H1 (cell line): ENCODE data around the gene CTDSP1. TPM values are rescaled to one million over a fixed set of nuclear protein-coding genes. Genes with fewer than 3 reads are reported as not detected.

Source experiments
- CTCF ChIA-PET: fragments of 300-600 bp; sonication (Branson Sonifier 250); formaldehyde crosslinking; loops from one replicate; lab custom pipeline; 2021; ENCODE audit not compliant: partially characterized antibody; lab: Charles Lee
- POLR2A ChIA-PET: fragments of 300-600 bp; sonication (Branson Sonifier 250); formaldehyde crosslinking; loops from one replicate; lab custom pipeline; 2021; ENCODE audit warnings: inconsistent platforms; ENCODE audit not compliant: partially characterized antibody; lab: Charles Lee
- DNase-seq, 2 experiments: peaks; one replicate each; pipeline versions ENCODE4 v3.0.0 to v3.0.0-alpha.2; 2010 to 2022; ENCODE audit warnings: low spot score in 2 of 2, low read depth in 1 of 2, mixed read lengths in 1 of 2
- FAIRE-seq: peaks from 2 replicates; lab custom pipeline; 2011; peaks lifted over from hg19 to GRCh38; lab: Jason Lieb, UNC
- H2AFZ ChIP-seq: 2 replicates; pipeline ENCODE4 v1.8.1; 2012; ENCODE audit warnings: low read length, inconsistent platforms
- H2AK5ac ChIP-seq: 2 replicates; pipeline ENCODE4 v1.6.1; 2013; ENCODE audit warnings: low read depth, low read length
- H2BK120ac ChIP-seq: replicated peaks from 2 replicates; pipeline ENCODE3; 2013; ENCODE audit warnings: low read depth, low read length, inconsistent platforms
- H2BK12ac ChIP-seq: 2 replicates; pipeline ENCODE4 v1.6.1; 2013; ENCODE audit warnings: low read depth, low read length
- H2BK15ac ChIP-seq: 2 replicates; pipeline ENCODE4 v1.6.1; 2013; ENCODE audit warnings: low read length
- H2BK20ac ChIP-seq: 2 replicates; pipeline ENCODE4 v1.6.1; 2013; ENCODE audit warnings: low read length
- H2BK5ac ChIP-seq: 2 replicates; pipeline ENCODE4 v1.6.1; 2013; ENCODE audit warnings: low read depth, low read length
- H3K14ac ChIP-seq: 2 replicates; pipeline ENCODE4 v1.6.1; 2013; ENCODE audit warnings: inconsistent platforms; ENCODE audit not compliant: insufficient read length
- H3K18ac ChIP-seq: 2 replicates; pipeline ENCODE4 v1.6.1; 2013; ENCODE audit warnings: low read length; ENCODE audit errors: extremely low read depth
- H3K23ac ChIP-seq: 2 replicates; pipeline ENCODE4 v1.6.1; 2013; ENCODE audit warnings: inconsistent platforms; ENCODE audit not compliant: insufficient read length
- H3K23me2 ChIP-seq: 2 replicates; pipeline ENCODE4 v1.6.1; 2013; ENCODE audit warnings: low read depth, low read length
- H3K27ac ChIP-seq: 2 replicates; pipeline ENCODE4 v1.6.1; 2011; ENCODE audit warnings: low read depth, low read length, inconsistent platforms
- H3K27me3 ChIP-seq, 4 experiments: replicated peaks in 1 of 4; 1 replicate in 1 of 4; 2 replicates in 3 of 4; pipeline versions ENCODE4 v1.6.1 to v1.8.1; 2011 to 2013; ENCODE audit warnings: low read length in 3 of 4, mild to moderate bottlenecking in 3 of 4, inconsistent platforms in 2 of 4, mixed read lengths in 2 of 4, moderate library complexity in 1 of 4; ENCODE audit not compliant: control insufficient read depth in 3 of 4, insufficient read depth in 3 of 4; ENCODE audit errors: extremely low read depth in 1 of 4
- H3K36me3 ChIP-seq, 4 experiments: 2 replicates each; pipeline versions ENCODE4 v1.6.1 to v1.8.1; 2011 to 2013; ENCODE audit warnings: mild to moderate bottlenecking in 4 of 4, low read length in 3 of 4, moderate library complexity in 2 of 4, control low read depth in 1 of 4, inconsistent platforms in 1 of 4; ENCODE audit not compliant: insufficient read depth in 4 of 4, control insufficient read depth in 2 of 4
- H3K4ac ChIP-seq: replicated peaks from 2 replicates; pipeline ENCODE3; 2013; ENCODE audit warnings: low read length, low read depth, mixed read lengths, inconsistent platforms; ENCODE audit not compliant: insufficient read length
- H3K4me1 ChIP-seq, 4 experiments: replicated peaks in 1 of 4; 1 replicate in 1 of 4; 2 replicates in 3 of 4; pipeline versions ENCODE4 v1.6.1 to v1.8.1; 2011 to 2013; ENCODE audit warnings: low read length in 3 of 4, inconsistent platforms in 2 of 4, mixed read lengths in 1 of 4; ENCODE audit not compliant: insufficient read depth in 4 of 4, control insufficient read depth in 3 of 4
- H3K4me2 ChIP-seq, 2 experiments: 2 replicates each; pipeline versions ENCODE4 v1.6.1 to v1.8.1; 2011 to 2013; ENCODE audit warnings: low read depth in 2 of 2, low read length in 2 of 2, control low read depth in 1 of 2, inconsistent platforms in 1 of 2, mild to moderate bottlenecking in 1 of 2; ENCODE audit not compliant: insufficient read depth in 1 of 2
- H3K4me3 ChIP-seq, 4 experiments: fragments of 200-600, 300-600 bp in 1 of 4; sonication (generic), shearing (Covaris generic), sonication (Bioruptor Twin) in 1 of 4; 2 replicates each; pipeline versions ENCODE4 v1.5.1 to v1.8.1; 2011 to 2016; ENCODE audit warnings: low read length in 4 of 4, low read depth in 3 of 4, control low read depth in 2 of 4, inconsistent platforms in 2 of 4, mild to moderate bottlenecking in 2 of 4, mixed read lengths in 1 of 4, moderate library complexity in 1 of 4; ENCODE audit not compliant: insufficient read depth in 2 of 4; ENCODE audit errors: extremely low read depth in 1 of 4
- H3K56ac ChIP-seq: replicated peaks from 2 replicates; pipeline ENCODE3; 2013; ENCODE audit warnings: low read depth, mild to moderate bottlenecking, mixed read lengths, low read length, inconsistent platforms; ENCODE audit not compliant: insufficient read length
- H3K79me1 ChIP-seq: 2 replicates; pipeline ENCODE4 v1.6.1; 2013; ENCODE audit warnings: low read depth, low read length, control low read depth
- H3K79me2 ChIP-seq, 2 experiments: 2 replicates each; pipeline versions ENCODE4 v1.6.1 to v1.8.1; 2012 to 2013; ENCODE audit warnings: low read length in 2 of 2, mild to moderate bottlenecking in 2 of 2, inconsistent platforms in 1 of 2; ENCODE audit not compliant: insufficient read depth in 2 of 2, control insufficient read depth in 1 of 2
- H3K9ac ChIP-seq, 4 experiments: replicated peaks in 1 of 4; 1 replicate in 1 of 4; 2 replicates in 3 of 4; pipeline versions ENCODE4 v1.6.1 to v1.8.1; 2011 to 2013; ENCODE audit warnings: low read depth in 3 of 4, low read length in 3 of 4, control low read depth in 2 of 4, mild to moderate bottlenecking in 2 of 4, moderate library complexity in 2 of 4, inconsistent platforms in 1 of 4; ENCODE audit errors: extremely low read depth in 1 of 4
- H3K9me3 ChIP-seq, 2 experiments: 2 replicates each; pipeline versions ENCODE4 v1.6.1 to v1.8.1; 2012 to 2013; ENCODE audit warnings: mild to moderate bottlenecking in 2 of 2, moderate library complexity in 2 of 2, control low read depth in 1 of 2, inconsistent platforms in 1 of 2, low read depth in 1 of 2, low read length in 1 of 2, mixed read lengths in 1 of 2; ENCODE audit not compliant: insufficient read depth in 2 of 2
- H4K20me1 ChIP-seq, 2 experiments: replicated peaks in 1 of 2; 2 replicates each; pipeline versions ENCODE3 to v1.8.1; 2011 to 2013; ENCODE audit warnings: inconsistent platforms in 2 of 2, low read length in 2 of 2, mild to moderate bottlenecking in 1 of 2; ENCODE audit not compliant: insufficient read depth in 2 of 2, control insufficient read depth in 1 of 2
- H4K5ac ChIP-seq: 2 replicates; pipeline ENCODE4 v1.6.1; 2013; ENCODE audit warnings: low read length, low read depth, mixed read lengths, inconsistent platforms; ENCODE audit not compliant: insufficient read length
- H4K8ac ChIP-seq: 2 replicates; pipeline ENCODE4 v1.8.0; 2013; ENCODE audit warnings: mild to moderate bottlenecking, moderate library complexity, low read length, inconsistent platforms; ENCODE audit not compliant: insufficient read depth; ENCODE audit errors: extremely low read depth
- H4K91ac ChIP-seq: replicated peaks from 2 replicates; pipeline ENCODE3; 2013; ENCODE audit warnings: low read length, mixed read lengths, inconsistent platforms; ENCODE audit not compliant: insufficient read length
- EGR1 ChIP-seq: IDR thresholded peaks from 2 replicates; pipeline ENCODE4 v1.6.1; 2011; ENCODE audit warnings: low read depth, low read length, borderline replicate concordance
- HDAC2 ChIP-seq, 2 experiments: fragments of 300-600 bp in 1 of 2; sonication (generic) in 1 of 2; IDR thresholded peaks; 2 replicates each; pipeline ENCODE4 v1.6.1; 2011 to 2012; ENCODE audit warnings: low read depth in 2 of 2, low read length in 2 of 2, mild to moderate bottlenecking in 2 of 2, moderate library complexity in 2 of 2, borderline replicate concordance in 1 of 2, inconsistent platforms in 1 of 2
- KDM1A ChIP-seq: fragments of 200-600, 300-600 bp; sonication (generic); IDR thresholded peaks from 2 replicates; pipeline ENCODE4 v1.7.1; 2016; ENCODE audit warnings: mild to moderate bottlenecking, low read length, borderline replicate concordance
- WGBS, 2 experiments: shearing (Covaris generic) in 1 of 2; methylation state at CpG; one replicate each; pipeline versions ENCODE4 v1.1.6 to v1.1.7; 2013 to 2015; ENCODE audit warnings: low lambda C conversion rate in 2 of 2, mixed read lengths in 2 of 2, inconsistent platforms in 1 of 2, low coverage in 1 of 2, missing lambda C conversion rate in 1 of 2; ENCODE audit not compliant: insufficient replicate concordance in 2 of 2, insufficient coverage in 1 of 2, insufficient read length in 1 of 2; ENCODE audit errors: extremely low coverage in 1 of 2, missing lambda C conversion rate in 1 of 2; 5-methylcytosine and 5-hydroxymethylcytosine counted together
- polyA plus RNA-seq, 7 experiments: library from polyadenylated mRNA; depleted of rRNA in 3 of 7; stranded (reverse) in 5 of 7; unstranded in 2 of 7; fragments of >200 nt in 5 of 7; fragments of 200-250 nt in 2 of 7; gene quantifications; 1 replicate in 5 of 7; 2 replicates in 1 of 7; 4 replicates in 1 of 7; pipeline versions ENCODE4 v1.2.1 to v1.2.3, GENCODE V29; 2011 to 2013; ENCODE audit warnings: missing spikeins in 2 of 7, mixed read lengths in 2 of 7
- total RNA-seq: library from RNA; stranded (reverse); fragmentation: NEBNext Ultra II Directional; extraction: Animal tissue kit (Norgen Biotek cat#: 25700); gene quantifications from 2 replicates; pipeline ENCODE4 v1.2.1, GENCODE V29; 2021

Gene CTDSP1
- total and polyA plus RNA-seq, 2 of the 8 experiments (the other 6 are each of a cell fraction or from before 2014, with no cell fraction given) = 20.3 to 35.2 TPM

GRCh38 chr2:218368150-218368528 is 31.5 kb upstream of the CTDSP1 start:
- Histone ChIP-seq H3K79me1 (no peaks in the 10 kb centered on the region), H3K4ac (peak overlapping the region; percentile 14), H3K36me3 (no peaks in the 10 kb centered on the region), H3K4me3 (peak overlapping the region; percentile 49 to 71 (median 56); a peak in 7 of 8 replicates), H4K5ac (peak overlapping the region; percentile 15), H3K27ac (no peak overlapping the region), H2BK12ac (no peak overlapping the region), H3K23ac (no peak overlapping the region), H4K91ac (peak overlapping the region; percentile 65), H3K23me2 (peaks cover 7% of the 10 kb centered on the region; the same call in 1 of the 2 replicates), H4K20me1 (no peaks in the 10 kb centered on the region), H2AFZ (no peak overlapping the region; the same call in 1 of the 2 replicates), H2BK20ac (no peak overlapping the region), H3K14ac (peak overlapping the region; percentile 45), H3K9ac (no peak overlapping the region; a peak in 1 of 7 replicates), H2BK15ac (no peak overlapping the region; the same call in 1 of the 2 replicates), H3K4me2 (peak overlapping the region; percentile 68 to 79), H3K18ac (no peak overlapping the region), H4K8ac (no peak overlapping the region), H3K56ac (no peak overlapping the region), H2BK5ac (no peak overlapping the region), H2BK120ac (no peak overlapping the region), H3K4me1 (peaks cover 0 to 3% (median 0%) of the 10 kb centered on the region in 4 experiments; a peak in 3 of 7 replicates), H3K79me2 (no peaks in the 10 kb centered on the region), H2AK5ac (no peak overlapping the region), H3K9me3 (no peaks in the 10 kb centered on the region), H3K27me3 (no peaks in the 10 kb centered on the region)
- no peak for FAIRE-seq
- no peak for DNase-seq
- 79% methylated on average over 21 of the region's 21 CpGs; no CpG with 5 or more reads in 1 of the 2 experiments for WGBS, 2 experiments
- TF ChIP-seq HDAC2 (IDR thresholded peaks at IDR 0.05; ENCODE audit: borderline replicate concordance in 1 of 2, low read depth in 2 of 2, low read length in 2 of 2) (peak in 1 of 2 experiments; percentile 86; a peak in 1 of 4 replicates), KDM1A (peak; percentile 98), EGR1 (no peak)
- ChIA-PET CTCF (interaction anchor here (1.0 to 3.9 kb wide), 8 partner anchors 9 to 97 kb away, joined by 5 to 19 read pairs (median 6); partner anchors contain the start of gene CATIP), POLR2A (interaction anchor here (0.8 to 1.9 kb wide), 6 partner anchors 9 to 98 kb away, joined by 3 to 15 read pairs (median 4); partner anchors contain the start of genes AAMP, CATIP and PNKD)
